Inflammatory macrophage treated with lipopolysaccharide for 4 hours (primary cell): Measurements from ENCODE around the gene TRMU.

Source experiments
- DNase-seq: peaks from one replicate; pipeline ENCODE4 v3.0.0-alpha.2; 2020

TRMU gene, protein sequence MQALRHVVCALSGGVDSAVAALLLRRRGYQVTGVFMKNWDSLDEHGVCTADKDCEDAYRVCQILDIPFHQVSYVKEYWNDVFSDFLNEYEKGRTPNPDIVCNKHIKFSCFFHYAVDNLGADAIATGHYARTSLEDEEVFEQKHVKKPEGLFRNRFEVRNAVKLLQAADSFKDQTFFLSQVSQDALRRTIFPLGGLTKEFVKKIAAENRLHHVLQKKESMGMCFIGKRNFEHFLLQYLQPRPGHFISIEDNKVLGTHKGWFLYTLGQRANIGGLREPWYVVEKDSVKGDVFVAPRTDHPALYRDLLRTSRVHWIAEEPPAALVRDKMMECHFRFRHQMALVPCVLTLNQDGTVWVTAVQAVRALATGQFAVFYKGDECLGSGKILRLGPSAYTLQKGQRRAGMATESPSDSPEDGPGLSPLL

GRCh38 chr22:46335201-46336118, at the start of gene TRMU:
Gene TRMU, plus strand, starts transcription at chr22:46335714. Its CDS starts 51 bp downstream, at chr22:46335765.
- DNase-seq, result peak; percentile 91

DNA sequence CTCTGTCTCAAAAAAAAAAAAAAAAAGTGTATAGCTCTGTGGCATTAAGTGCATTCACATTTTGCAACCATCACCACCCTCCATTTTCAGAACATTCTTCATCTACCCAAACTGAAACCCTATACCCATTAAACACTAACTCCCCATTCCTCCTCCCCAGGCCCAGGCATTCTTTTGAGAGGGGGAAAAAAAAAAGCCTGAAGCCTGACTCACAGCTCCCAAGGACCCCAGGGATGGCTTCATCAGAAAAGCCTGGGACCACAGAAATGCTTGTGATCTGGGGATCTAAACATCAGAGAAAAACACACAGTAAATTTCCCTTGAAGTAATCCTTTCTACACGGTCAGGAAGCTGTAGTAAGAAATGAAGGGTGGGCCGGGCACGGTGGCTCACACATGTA, 49.5 kb upstream of the TRMU start:
- no peak for DNase-seq

DNA sequence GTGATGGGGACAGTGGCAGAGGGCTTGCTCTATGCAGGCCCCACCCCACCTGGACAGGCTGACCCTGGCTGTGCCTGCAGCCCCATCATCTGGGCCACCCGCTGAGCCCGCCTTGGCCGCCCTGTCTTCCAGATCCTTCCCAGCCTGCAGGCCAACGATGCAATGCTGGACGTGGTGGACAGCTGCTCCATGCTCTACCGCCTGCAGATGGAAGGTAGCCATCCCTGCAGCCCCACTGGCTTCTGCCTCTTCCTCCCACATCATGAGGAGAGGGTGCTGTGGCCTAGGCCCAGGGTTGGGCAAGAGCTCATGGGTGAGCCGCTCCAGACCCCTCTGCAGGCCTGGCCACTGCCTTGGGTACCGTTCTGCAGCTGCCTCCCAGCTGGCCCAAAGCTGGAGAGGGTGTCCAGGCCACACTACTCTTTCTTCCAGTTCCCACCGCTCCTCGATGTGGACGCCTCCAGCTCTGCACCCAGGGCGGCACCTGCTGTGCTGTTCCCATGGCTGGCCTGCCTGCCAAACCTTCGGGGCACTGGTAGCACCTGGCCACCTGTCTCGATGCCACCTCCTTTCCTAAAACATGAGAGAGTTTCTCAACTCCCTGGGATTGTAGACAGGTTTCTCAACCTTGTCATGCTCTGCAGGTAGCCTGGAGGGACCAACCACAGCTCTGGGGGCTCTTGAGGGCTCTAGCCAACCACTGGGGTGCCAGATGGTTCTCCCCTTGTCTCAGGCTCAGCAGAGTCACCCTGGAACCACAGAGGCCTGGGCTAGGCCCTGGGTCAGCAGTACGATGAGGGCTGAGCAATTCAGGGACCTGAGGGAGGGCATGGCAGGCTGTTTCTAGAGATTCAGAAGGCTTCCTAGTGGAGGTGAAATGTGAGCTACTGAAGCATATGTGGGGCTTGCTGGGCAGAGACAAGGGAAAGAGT, 48.3 kb upstream of the TRMU start:
- DNase-seq, result no peak

GRCh38 chr22:46287873-46288751, 47.4 kb upstream of the TRMU start:
- DNase-seq, result peak; percentile 16

DNA sequence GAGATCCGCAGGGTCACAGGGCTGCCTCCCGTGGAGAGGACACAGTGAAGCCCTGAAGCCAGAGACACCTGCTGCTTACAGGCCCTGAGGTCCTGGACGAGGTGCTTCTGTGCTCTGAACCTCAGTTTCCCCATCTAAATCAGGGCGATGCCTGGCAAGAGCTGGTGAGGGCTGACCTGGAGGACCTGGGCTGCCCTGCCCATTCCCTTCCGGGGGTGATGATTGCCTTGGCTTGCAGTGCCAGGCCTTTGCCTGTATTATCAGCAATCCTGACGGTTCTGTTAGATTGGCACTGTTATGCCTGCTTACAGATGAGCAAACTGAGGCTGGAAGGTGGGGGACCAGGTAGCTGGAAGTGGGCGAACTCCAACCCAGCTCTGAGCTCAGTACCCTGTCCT, 46.7 kb upstream of the TRMU start:
- no peak for DNase-seq

- DNase-seq, result no peak
Measured at GRCh38 chr22:46289244-46289891, 46.1 kb upstream of the TRMU start.

- DNase-seq, result no peak
Measured at GRCh38 chr22:46290121-46290842, 45.2 kb upstream of the TRMU start.

GRCh38 chr22:46290843-46291785, 44.4 kb upstream of the TRMU start:
- no peak for DNase-seq

DNA sequence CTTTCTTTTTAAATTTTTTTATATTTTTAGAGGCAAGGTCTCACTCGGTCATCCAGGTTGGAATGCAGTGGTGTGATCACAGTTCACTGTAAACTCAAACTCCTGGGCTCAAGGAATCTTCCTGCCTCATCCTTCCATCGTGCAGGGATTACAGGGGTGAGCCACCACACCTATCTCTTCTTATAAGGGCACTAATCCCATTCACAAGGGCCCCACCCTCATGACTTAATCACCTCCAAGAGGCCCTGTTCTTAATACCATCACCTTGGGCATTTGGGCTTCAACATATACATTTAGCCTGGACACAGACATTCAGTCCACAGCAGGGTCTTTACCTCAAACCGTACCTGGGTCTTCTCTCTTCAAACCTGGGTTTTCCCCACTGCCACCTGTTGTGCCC, 43.3 kb upstream of the TRMU start:
- DNase-seq, result no peak

DNA sequence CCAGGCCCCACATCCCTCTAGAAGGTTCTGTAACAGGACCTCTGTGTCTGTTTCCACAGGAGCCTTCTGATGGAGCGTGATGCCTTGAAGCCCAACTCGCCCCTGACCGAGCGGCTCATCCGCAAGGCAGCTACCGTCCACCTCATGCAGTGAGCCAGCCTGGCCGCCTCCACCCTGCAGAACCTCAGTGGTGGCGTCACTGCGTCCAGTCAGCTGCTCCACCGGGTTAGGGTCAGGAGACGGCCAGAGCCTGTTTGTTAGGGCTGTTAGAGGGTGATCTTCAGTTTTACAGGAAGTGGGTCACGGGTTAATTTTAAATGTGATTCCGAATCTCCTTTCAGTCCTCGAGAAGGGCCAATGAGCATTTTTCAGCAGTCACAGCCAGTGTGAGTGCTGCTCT, 42.8 kb upstream of the TRMU start:
- peak; percentile 53 for DNase-seq

DNA sequence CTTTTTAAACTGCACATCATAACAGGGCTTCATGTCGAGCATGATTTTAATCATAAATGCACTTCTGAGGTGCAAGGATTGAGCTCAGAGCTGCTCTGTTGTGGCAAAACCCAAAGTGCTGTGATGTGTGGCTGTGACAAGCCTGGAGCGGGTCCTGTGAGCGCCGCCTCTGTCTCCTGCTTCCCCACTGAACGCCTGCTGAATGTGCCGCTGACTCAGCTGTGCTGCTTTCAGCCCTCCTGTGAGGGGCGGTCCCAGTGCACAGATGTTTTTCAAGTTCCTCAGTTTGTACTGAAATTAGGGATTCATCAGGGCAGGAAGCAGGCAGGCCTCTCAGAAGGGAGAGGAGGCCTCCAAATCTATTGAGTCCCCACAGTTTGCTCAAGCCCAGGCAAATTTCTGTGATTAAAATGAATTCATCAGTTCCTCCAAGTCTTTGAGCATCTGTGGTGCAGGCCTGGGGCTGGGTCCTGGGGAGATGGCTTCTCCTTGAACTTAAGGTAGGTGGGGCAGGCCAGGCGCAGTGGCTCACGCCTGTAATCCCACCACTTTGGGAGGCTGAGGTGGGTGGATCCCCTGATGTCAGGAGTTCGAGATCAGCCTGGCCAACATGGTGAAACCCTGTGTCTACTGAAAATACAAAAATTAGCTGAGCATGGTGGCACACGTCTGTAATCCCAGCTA, 41.8 kb upstream of the TRMU start:
- peak; percentile 68 for DNase-seq

DNA sequence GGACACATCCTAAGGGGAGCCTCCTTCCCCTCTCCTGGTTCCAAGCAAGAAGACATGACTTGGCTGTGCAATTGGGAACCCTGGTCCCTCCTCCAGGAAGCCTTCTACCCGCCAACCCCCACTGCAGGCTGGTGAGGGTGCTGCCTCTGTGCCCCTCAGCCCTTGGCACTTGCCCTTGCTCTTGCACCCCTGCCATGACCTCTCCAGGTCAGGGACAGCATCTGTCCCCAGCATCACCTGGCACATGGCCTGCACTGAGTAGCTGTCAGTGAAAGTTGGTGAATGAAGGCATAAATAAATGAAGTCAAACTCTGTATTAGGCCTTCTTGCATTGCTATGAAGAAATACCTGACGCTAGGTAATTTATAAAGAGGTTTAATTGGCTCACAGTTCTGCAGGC, 40.7 kb upstream of the TRMU start:
- no peak for DNase-seq

DNA sequence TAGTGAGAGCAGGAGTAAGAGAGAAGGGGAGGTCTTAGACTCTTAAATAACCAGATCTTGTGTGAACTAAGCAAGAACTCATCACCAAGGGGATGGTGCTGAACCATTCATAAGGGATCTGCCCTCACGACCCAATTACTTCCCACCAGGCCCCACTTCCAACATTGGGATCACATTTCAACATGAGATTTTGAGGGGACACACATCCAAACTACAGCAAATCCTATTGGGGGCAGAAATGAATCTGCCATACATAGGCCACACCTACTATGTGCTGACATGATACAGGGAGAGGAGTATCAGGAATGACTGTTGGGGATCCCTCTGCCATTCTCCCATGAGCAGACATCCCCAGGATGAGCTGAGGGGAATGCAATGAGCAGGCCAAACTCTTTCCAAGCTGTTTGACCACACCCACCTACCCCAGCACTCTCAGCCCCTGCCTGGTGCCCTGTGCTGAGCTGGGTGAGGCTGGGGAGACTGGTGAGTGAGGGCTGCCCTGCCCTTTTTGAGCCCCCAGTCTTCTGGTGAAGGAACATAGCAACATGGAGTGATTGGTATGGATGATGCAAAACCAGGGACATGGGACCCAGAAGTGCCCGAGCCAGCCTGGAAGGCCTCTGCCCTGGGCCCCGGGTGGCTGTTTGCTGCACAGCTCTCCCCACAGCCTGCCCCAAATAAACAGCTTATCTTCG, 40.1 kb upstream of the TRMU start:
- no peak for DNase-seq

- DNase-seq, result peak; percentile 99
Measured at GRCh38 chr22:46296257-46297150, 39.0 kb upstream of the TRMU start, which contains the start of gene GTSE1. Gene GTSE1, plus strand, starts transcription at chr22:46296870. Its CDS starts 531 bp downstream, at chr22:46297401.

DNA sequence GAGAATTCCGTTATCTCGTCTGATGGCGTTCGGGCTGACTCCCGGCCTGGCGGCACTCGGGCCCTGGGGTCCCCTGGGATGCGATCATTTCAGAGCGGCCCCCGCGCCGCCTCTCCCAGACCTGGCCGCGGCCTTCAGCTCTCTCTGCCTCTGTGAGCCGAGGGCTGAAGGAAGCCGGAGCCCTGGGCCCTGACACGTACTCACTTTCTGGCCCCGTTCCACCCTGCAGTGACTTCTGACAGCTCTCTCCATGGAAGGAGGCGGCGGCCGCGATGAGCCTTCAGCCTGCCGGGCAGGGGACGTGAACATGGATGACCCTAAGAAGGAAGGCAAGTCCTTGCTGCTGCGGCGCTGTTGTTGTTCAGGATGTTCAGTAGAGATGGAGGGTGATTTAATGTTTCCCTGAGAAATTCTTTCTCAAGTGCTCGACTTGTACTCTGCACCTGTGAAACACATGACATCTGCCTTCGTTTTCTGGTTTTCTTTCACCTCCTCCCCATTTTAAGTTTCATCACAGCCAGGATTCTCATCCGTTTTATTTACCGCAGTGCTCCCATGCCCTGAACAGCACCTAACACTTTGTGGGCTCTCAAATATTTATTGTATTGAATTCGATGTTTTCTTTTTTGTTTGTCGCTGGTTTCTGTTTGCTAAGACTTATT, 38.2 kb upstream of the TRMU start:
- DNase-seq, result no peak

GRCh38 chr22:46299101-46299500, 36.4 kb upstream of the TRMU start:
- no peak for DNase-seq
